ENCODE data around the gene CEL. TPM values are rescaled to one million over a fixed set of nuclear protein-coding genes. Genes with fewer than 3 reads are reported as not detected.

CEL gene
- total RNA-seq, 2 experiments from 2014 or later = 1.2 to 1.8 TPM

DNA sequence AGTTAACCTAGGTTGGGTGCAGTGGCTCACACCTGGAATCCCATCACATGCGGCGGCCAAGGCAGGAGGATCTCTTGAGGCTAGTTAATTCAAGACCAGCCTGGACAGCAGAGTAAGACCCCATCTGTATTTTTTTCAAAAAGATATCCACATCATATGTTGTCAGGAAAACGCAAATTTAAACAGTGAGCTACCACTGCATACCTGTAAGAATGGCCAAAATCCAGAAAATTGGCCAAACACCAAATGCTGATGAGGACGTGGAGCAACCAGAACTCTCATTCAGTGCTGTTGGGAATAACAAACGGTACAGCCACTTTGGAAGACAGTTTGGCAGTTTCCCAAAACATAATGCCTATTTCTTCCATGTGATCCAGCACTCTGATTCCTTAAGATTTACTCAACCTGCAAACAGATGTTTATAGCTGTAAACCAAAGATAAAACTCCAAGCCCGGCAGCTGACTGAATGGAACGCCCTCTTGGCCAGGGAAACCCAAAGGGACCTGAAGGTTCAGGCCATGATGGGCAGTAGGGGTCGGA, 12.4 kb downstream of the CEL start:
- Histone ChIP-seq H3K4me3 (ENCODE audit: low read depth, low read length, poor library complexity, severe bottlenecking) (no peak overlapping the region), H3K4me2 (ENCODE audit: low read length) (no peak overlapping the region), H3K9me3 (ENCODE audit: low read length) (no peaks in the 10 kb centered on the region), H3K9me2 (ENCODE audit: insufficient read depth, low read length) (no peaks in the 10 kb centered on the region), H4K20me1 (ENCODE audit: insufficient read depth, low read length) (no peaks in the 10 kb centered on the region), H2AFZ (ENCODE audit: low read length) (no peak overlapping the region), H3K79me2 (ENCODE audit: insufficient read depth, low read depth, low read length) (no peaks in the 10 kb centered on the region), H3K36me3 (ENCODE audit: insufficient read depth, low read length) (no peaks in the 10 kb centered on the region), H3K27ac (ENCODE audit: low read depth, low read length, poor library complexity, severe bottlenecking) (no peak overlapping the region), H3K4me1 (ENCODE audit: insufficient read depth, low read length, poor library complexity, severe bottlenecking) (no peaks in the 10 kb centered on the region)
- ChIA-PET CTCF (ENCODE audit: unreplicated experiment) (no interaction called here), POLR2A (interaction anchor here (2.0 kb wide), 1 partner anchor 14 kb away, joined by 7 read pairs; no protein-coding TSS in a partner anchor)
- no peak for DNase-seq (ENCODE audit: low spot score)
- TF ChIP-seq CTCF (conservative IDR thresholded peaks at IDR 0.05; ENCODE audit: low read length) = no peak
- TF ChIP-seq EZH2phosphoT487 (IDR thresholded peaks at IDR 0.05; ENCODE audit: borderline replicate concordance, low read depth, low read length) = no peak
- no TSS peak for BruUV-seq (replicated peaks)
- intact Hi-C loops (cut with micrococcal nuclease; ENCODE audit: unreplicated experiment) = no loop called here

- no peaks in the 10 kb centered on the region for H4K20me1 ChIP-seq (ENCODE audit: insufficient read depth, low read length)
- H3K4me2 ChIP-seq (ENCODE audit: low read length) = no peak overlapping the region
- no peak for DNase-seq (ENCODE audit: low spot score)
- H3K9me2 ChIP-seq (ENCODE audit: insufficient read depth, low read length) = no peaks in the 10 kb centered on the region
- H3K4me3 ChIP-seq (ENCODE audit: low read depth, low read length, poor library complexity, severe bottlenecking) = no peak overlapping the region
- H3K27ac ChIP-seq (ENCODE audit: low read depth, low read length, poor library complexity, severe bottlenecking) = no peak overlapping the region
- TF ChIP-seq CTCF (conservative IDR thresholded peaks at IDR 0.05; ENCODE audit: low read length) (no peak), EZH2phosphoT487 (IDR thresholded peaks at IDR 0.05; ENCODE audit: borderline replicate concordance, low read depth, low read length) (no peak)
- ChIA-PET POLR2A (no interaction called here), CTCF (ENCODE audit: unreplicated experiment) (interaction anchor here (0.5 kb wide), 1 partner anchor 384 kb away, joined by 8 read pairs; the partner anchor contains the start of gene CACFD1)
- H3K4me1 ChIP-seq (ENCODE audit: insufficient read depth, low read length, poor library complexity, severe bottlenecking) = no peaks in the 10 kb centered on the region
- intact Hi-C loops (cut with micrococcal nuclease; ENCODE audit: unreplicated experiment) = no loop called here
- BruUV-seq (replicated peaks) = no TSS peak
- no peaks in the 10 kb centered on the region for H3K9me3 ChIP-seq (ENCODE audit: low read length)
- no peaks in the 10 kb centered on the region for H3K79me2 ChIP-seq (ENCODE audit: insufficient read depth, low read depth, low read length)
- H3K36me3 ChIP-seq (ENCODE audit: insufficient read depth, low read length) = no peaks in the 10 kb centered on the region
- H2AFZ ChIP-seq (ENCODE audit: low read length) = no peak overlapping the region
Measured at GRCh38 chr9:133075925-133076630, 14.3 kb downstream of the CEL start.

GRCh38 chr9:133076691-133077090, 14.9 kb downstream of the CEL start:
- ChIA-PET CTCF (ENCODE audit: unreplicated experiment) (no interaction called here), POLR2A (interaction anchor here (0.6 kb wide), 1 partner anchor 9 kb away, joined by 3 read pairs; no protein-coding TSS in a partner anchor)

More at GRCh38 chr9:133076691-133077090, 14.9 kb downstream of the CEL start:
- Histone ChIP-seq H3K4me1 (ENCODE audit: insufficient read depth, low read length, poor library complexity, severe bottlenecking) (no peaks in the 10 kb centered on the region), H3K36me3 (ENCODE audit: insufficient read depth, low read length) (no peaks in the 10 kb centered on the region), H4K20me1 (ENCODE audit: insufficient read depth, low read length) (no peaks in the 10 kb centered on the region), H3K4me2 (ENCODE audit: low read length) (no peak overlapping the region), H3K9me3 (ENCODE audit: low read length) (no peaks in the 10 kb centered on the region), H2AFZ (ENCODE audit: low read length) (no peak overlapping the region), H3K27ac (ENCODE audit: low read depth, low read length, poor library complexity, severe bottlenecking) (no peak overlapping the region), H3K4me3 (ENCODE audit: low read depth, low read length, poor library complexity, severe bottlenecking) (no peak overlapping the region), H3K79me2 (ENCODE audit: insufficient read depth, low read depth, low read length) (no peaks in the 10 kb centered on the region), H3K9me2 (ENCODE audit: insufficient read depth, low read length) (no peaks in the 10 kb centered on the region)
- intact Hi-C loops (cut with micrococcal nuclease; ENCODE audit: unreplicated experiment) = no loop called here
- DNase-seq (ENCODE audit: low spot score) = no peak
- no TSS peak for BruUV-seq (replicated peaks)
- TF ChIP-seq CTCF (conservative IDR thresholded peaks at IDR 0.05; ENCODE audit: low read length) (no peak), EZH2phosphoT487 (IDR thresholded peaks at IDR 0.05; ENCODE audit: borderline replicate concordance, low read depth, low read length) (no peak)
